GM12878 (cell line): Measurements from ENCODE around the gene SNAP47. TPM values are rescaled to one million over a fixed set of nuclear protein-coding genes. Genes with fewer than 3 reads are reported as not detected.

Source experiments
- ATAC-seq: fragments of 200-7000 bp; cut with Tn5 transposase; 3 replicates; pipeline ENCODE4 v1.9.1; 2020; ENCODE audit warnings: mild to moderate bottlenecking, moderate library complexity
- BruUV-seq: library from RNA; stranded (reverse); fragments of 400-500 nt; replicated peaks from 2 replicates; lab custom pipeline; 2021; lab: Mats Ljungman, UMichigan
- CTCF ChIA-PET: fragments of 300-600 bp; sonication (Branson Sonifier 250); formaldehyde crosslinking; extraction: SDS; loops from one replicate; lab custom pipeline; 2021; ENCODE audit warnings: inconsistent platforms; lab: Yijun Ruan, JAX
- POLR2A ChIA-PET: fragments of 350-600 bp; formaldehyde crosslinking; extraction: SDS; loops from one replicate; lab custom pipeline; 2021; ENCODE audit warnings: inconsistent platforms; lab: Charles Lee
- RAD21 ChIA-PET: fragments of 300-600 bp; sonication (Branson Sonifier 250); formaldehyde crosslinking; loops from one replicate; lab custom pipeline; 2023; ENCODE audit warnings: antibody characterized with exemption; ENCODE audit not compliant: unreplicated experiment; lab: Charles Lee
- SMC1A ChIA-PET: fragments of 300-600 bp; sonication (Branson Sonifier 250); formaldehyde crosslinking; loops from one replicate; lab custom pipeline; 2023; ENCODE audit not compliant: unreplicated experiment, uncharacterized antibody; lab: Charles Lee
- DNase-seq: peaks from one replicate; pipeline ENCODE4 v3.0.0-alpha.2; 2011; ENCODE audit warnings: low read depth, low spot score
- FAIRE-seq: peaks from 3 replicates; lab custom pipeline; 2011; peaks lifted over from hg19 to GRCh38; lab: Jason Lieb, UNC
- H2AFZ ChIP-seq: 2 replicates; pipeline ENCODE4 v1.6.0; 2011; ENCODE audit warnings: low read depth, low read length, control low read depth; ENCODE audit not compliant: control insufficient read depth
- H3K27ac ChIP-seq: 2 replicates; pipeline ENCODE4 v1.5.1; 2011; ENCODE audit warnings: control low read depth; ENCODE audit not compliant: control insufficient read depth, insufficient read depth
- H3K27me3 ChIP-seq, 2 experiments: replicated peaks in 1 of 2; 2 replicates each; pipeline versions ENCODE4 v1.6.0 to v1.6.1; 2011; ENCODE audit warnings: low read length in 1 of 2; ENCODE audit not compliant: control insufficient read depth in 2 of 2, insufficient read depth in 2 of 2
- H3K36me3 ChIP-seq, 2 experiments: 2 replicates each; pipeline ENCODE4 v1.5.1; 2011; ENCODE audit warnings: low read length in 1 of 2; ENCODE audit not compliant: control insufficient read depth in 2 of 2, insufficient read depth in 2 of 2
- H3K4me1 ChIP-seq: 2 replicates; pipeline ENCODE4 v1.6.1; 2011; ENCODE audit warnings: mild to moderate bottlenecking, low read length, moderate library complexity, mixed read lengths; ENCODE audit not compliant: control insufficient read depth, insufficient read depth
- H3K4me2 ChIP-seq: 2 replicates; pipeline ENCODE4 v1.6.0; 2011; ENCODE audit warnings: control low read depth; ENCODE audit not compliant: control insufficient read depth, insufficient read depth
- H3K4me3 ChIP-seq: fragments of 200-600 bp; sonication (generic); 2 replicates; pipeline ENCODE4 v1.5.1; 2016
- H3K79me2 ChIP-seq: 2 replicates; pipeline ENCODE4 v1.6.0; 2011; ENCODE audit warnings: low read length; ENCODE audit not compliant: control insufficient read depth, insufficient read depth
- H3K9ac ChIP-seq: 2 replicates; pipeline ENCODE4 v1.8.0; 2011; ENCODE audit warnings: low read length, control low read depth, mixed read lengths; ENCODE audit not compliant: control insufficient read depth, insufficient read depth
- H3K9me3 ChIP-seq: replicated peaks from 3 replicates; pipeline ENCODE4 v1.5.1; 2011; ENCODE audit warnings: mild to moderate bottlenecking, low read length; ENCODE audit not compliant: control insufficient read depth, insufficient read depth
- H4K20me1 ChIP-seq: 2 replicates; pipeline ENCODE4 v1.6.0; 2011; ENCODE audit not compliant: control insufficient read depth, insufficient read depth
- ASH2L ChIP-seq: fragments of 300-600, 200-600 bp; sonication (generic); IDR thresholded peaks from 2 replicates; pipeline ENCODE4 v1.6.1; 2017; ENCODE audit warnings: low read depth, mild to moderate bottlenecking, borderline replicate concordance
- ATF3 ChIP-seq: IDR thresholded peaks from 2 replicates; pipeline ENCODE4 v1.6.1; 2011; ENCODE audit warnings: low read depth, mild to moderate bottlenecking, low read length, moderate library complexity, borderline replicate concordance; ENCODE audit errors: extremely low read depth
- BCL11A ChIP-seq: IDR thresholded peaks from 2 replicates; pipeline ENCODE4 v1.6.1; 2011; ENCODE audit warnings: low read depth, low read length
- CBFB ChIP-seq: IDR thresholded peaks from 2 replicates; pipeline ENCODE4 v1.6.1; 2016; ENCODE audit warnings: antibody characterized with exemption, low read depth
- DPF2 ChIP-seq: fragments of 450-650 bp; IDR thresholded peaks from 2 replicates; pipeline ENCODE4 v1.6.1; 2017; ENCODE audit warnings: mild to moderate bottlenecking
- E2F8 ChIP-seq: fragments of 450-650 bp; IDR thresholded peaks from 2 replicates; pipeline ENCODE4 v1.6.1; 2018; ENCODE audit warnings: mild to moderate bottlenecking, low read depth, moderate library complexity; ENCODE audit not compliant: partially characterized antibody
- FOXK2 ChIP-seq: fragments of 450-650 bp; IDR thresholded peaks from 2 replicates; pipeline ENCODE4 v1.6.1; 2017; ENCODE audit warnings: mild to moderate bottlenecking, moderate library complexity
- KDM1A ChIP-seq: fragments of 200-600 bp; sonication (generic); IDR thresholded peaks from 2 replicates; pipeline ENCODE4 v1.6.1; 2016; ENCODE audit warnings: borderline replicate concordance
- MTA2 ChIP-seq: fragments of 450-650 bp; IDR thresholded peaks from 2 replicates; pipeline ENCODE4 v1.6.1; 2016; ENCODE audit warnings: low read depth, mild to moderate bottlenecking, moderate library complexity
- NRF1 ChIP-seq: conservative IDR thresholded peaks from 2 replicates; pipeline ENCODE4 v1.6.1; 2011; ENCODE audit warnings: mild to moderate bottlenecking, low read depth, low read length, improper control_type of control experiment
- PAX5 ChIP-seq: IDR thresholded peaks from 2 replicates; pipeline ENCODE4 v1.6.1; 2011; ENCODE audit warnings: low read depth, low read length, borderline replicate concordance
- PKNOX1 ChIP-seq: fragments of 450-650 bp; IDR thresholded peaks from 2 replicates; pipeline ENCODE4 v1.6.1; 2016; ENCODE audit warnings: mild to moderate bottlenecking
- POLR2AphosphoS2 ChIP-seq: IDR thresholded peaks from 2 replicates; pipeline ENCODE4 v1.6.1; 2011; ENCODE audit warnings: low read depth, mild to moderate bottlenecking, low read length, improper control_type of control experiment, moderate library complexity
- SMAD1 ChIP-seq: fragments of 450-650 bp; IDR thresholded peaks from 2 replicates; pipeline ENCODE4 v1.6.1; 2018; ENCODE audit warnings: mild to moderate bottlenecking, low read depth; ENCODE audit not compliant: partially characterized antibody
- SMARCA5 ChIP-seq: fragments of 450-650 bp; IDR thresholded peaks from 2 replicates; pipeline ENCODE4 v1.6.1; 2017; ENCODE audit warnings: mild to moderate bottlenecking
- SP1 ChIP-seq: IDR thresholded peaks from one replicate; pipeline ENCODE4 v1.6.1; 2011; ENCODE audit warnings: low read depth, low read length
- SRF ChIP-seq, 2 experiments: IDR thresholded peaks; 2 replicates each; pipeline ENCODE4 v1.6.1; 2011; ENCODE audit warnings: low read depth in 2 of 2, low read length in 2 of 2, mild to moderate bottlenecking in 1 of 2, moderate library complexity in 1 of 2
- STAT1 ChIP-seq: fragments of 450-650 bp; conservative IDR thresholded peaks from 2 replicates; pipeline ENCODE4 v1.6.1; 2014; ENCODE audit warnings: antibody characterized with exemption, mild to moderate bottlenecking
- TCF7 ChIP-seq: IDR thresholded peaks from 2 replicates; pipeline ENCODE4 v1.6.1; 2014; ENCODE audit warnings: antibody characterized with exemption, borderline replicate concordance
- WRNIP1 ChIP-seq: IDR thresholded peaks from 2 replicates; pipeline ENCODE4 v1.6.1; 2011; ENCODE audit warnings: low read depth, low read length, improper control_type of control experiment, borderline replicate concordance
- WGBS: methylation state at CpG from one replicate; pipeline ENCODE4 v1.1.6; 2016; ENCODE audit warnings: low lambda C conversion rate; ENCODE audit not compliant: insufficient replicate concordance, insufficient coverage; ENCODE audit errors: missing lambda C conversion rate; 5-methylcytosine and 5-hydroxymethylcytosine counted together
- in situ Hi-C: fragments of 300-500 bp; cut with MboI; formaldehyde crosslinking; loops from 9 replicates; pipeline ENCODE4 v1.14.3; 2018; ENCODE audit warnings: mixed read lengths
- intact Hi-C: fragments of 100-400 bp; cut with micrococcal nuclease; formaldehyde crosslinking; loops from one replicate; pipeline ENCODE4 v1.14.2; 2022; ENCODE audit not compliant: unreplicated experiment
- polyA plus RNA-seq, 11 experiments: library from polyadenylated mRNA; depleted of rRNA in 4 of 11; unstranded in 6 of 11; stranded (reverse) in 5 of 11; fragments of >200 nt; fragmentation: Nextera tagmentation in 4 of 11; fragmentation: Illumina TruSeq in 1 of 11; extraction: Ambion mirVana in 4 of 11; extraction: Trizol in 1 of 11; gene quantifications; 1 replicate in 1 of 11; 2 replicates in 10 of 11; pipeline versions ENCODE4 v1.2.1 to v1.2.3, GENCODE V29; 2011 to 2016; ENCODE audit warnings: inconsistent platforms in 2 of 11, missing spikeins in 2 of 11, low read depth in 1 of 11
- total RNA-seq, 4 experiments: library from RNA; depleted of rRNA in 3 of 4; stranded (reverse); fragments of >200 nt in 3 of 4; fragmentation: Illumina TruSeq in 1 of 4; extraction: Trizol in 1 of 4; gene quantifications; 2 replicates each; pipeline versions ENCODE4 v1.2.1 to v1.2.3, GENCODE V29; 2013 to 2021

SNAP47 gene
- total and polyA plus RNA-seq, 10 of the 15 experiments (the other 5 are each of a cell fraction or from before 2014, with no cell fraction given) = 1.3 to 39.6 (median 25.2) TPM

- intact Hi-C loops = loop anchor here (10.0 kb wide), 1 partner anchor 309 kb away; no protein-coding TSS in a partner anchor
- no peak for DNase-seq
Observed at GRCh38 chr1:227766015-227766634, 30.9 kb downstream of the SNAP47 start.

More at GRCh38 chr1:227766015-227766634, 30.9 kb downstream of the SNAP47 start:
- no peaks in the 10 kb centered on the region; the same call in none of the 2 replicates for H3K79me2 ChIP-seq
- POLR2A ChIA-PET = no interaction called here
- WGBS = 18% methylated on average over 17 of the region's 17 CpGs
- H3K9me3 ChIP-seq = no peaks in the 10 kb centered on the region
- H3K36me3 ChIP-seq = peaks cover 24 to 34% of the 10 kb centered on the region in 2 experiments
- ATAC-seq (peak; percentile 47), FAIRE-seq (no peak)
- no peaks in the 10 kb centered on the region for H3K27me3 ChIP-seq
- no peaks in the 10 kb centered on the region; the same call in 1 of the 2 replicates for H4K20me1 ChIP-seq
- in situ Hi-C loops = no loop called here
- H3K4me3 ChIP-seq = no peak overlapping the region
- SMC1A ChIA-PET = no interaction called here
- H3K4me2 ChIP-seq = no peak overlapping the region
- H3K4me1 ChIP-seq = peaks cover 11% of the 10 kb centered on the region
- RAD21 ChIA-PET = no interaction called here
- CTCF ChIA-PET = interaction anchor here (1.0 to 1.6 kb wide), 2 partner anchors 188 to 282 kb away, joined by 3 to 4 read pairs; no protein-coding TSS in a partner anchor
- H3K27ac ChIP-seq = no peak overlapping the region
- no peak overlapping the region for H3K9ac ChIP-seq
- no peak for TF ChIP-seq SMAD1
- TF ChIP-seq DPF2 = no peak
- TF ChIP-seq MTA2 = no peak
- no peak for TF ChIP-seq PAX5
- no peak for TF ChIP-seq ATF3
- no peak for TF ChIP-seq BCL11A
- no peak for TF ChIP-seq WRNIP1
- no peak for TF ChIP-seq STAT1
- TF ChIP-seq TCF7 = no peak
- TF ChIP-seq CBFB = no peak
- TF ChIP-seq PKNOX1 = no peak
- TF ChIP-seq KDM1A = no peak
- no peak for TF ChIP-seq SMARCA5
- no peak for TF ChIP-seq E2F8
- TF ChIP-seq SRF (IDR thresholded peaks at IDR 0.05; ENCODE audit: low read depth in 2 of 2, low read length in 2 of 2) = no peak
- TF ChIP-seq ASH2L = no peak
- TF ChIP-seq FOXK2 = no peak
- TF ChIP-seq SP1 = no peak
- no peak for TF ChIP-seq NRF1
- TF ChIP-seq POLR2AphosphoS2 = no peak
- H2AFZ ChIP-seq = no peak overlapping the region
- no TSS peak for BruUV-seq
